HCT116 (cell line): Measurements from ENCODE around the gene INPP4A. TPM values are rescaled to one million over a fixed set of nuclear protein-coding genes. Genes with fewer than 3 reads are reported as not detected.

Experiments used
- ATAC-seq: fragments of 200-7000 bp; cut with Tn5 transposase; 2 replicates; pipeline ENCODE4 v1.9.1; 2020; ENCODE audit warnings: mild to moderate bottlenecking, moderate library complexity
- BruUV-seq: library from RNA; stranded (reverse); fragments of 400-500 nt; replicated peaks from 2 replicates; lab custom pipeline; 2021; lab: Mats Ljungman, UMichigan
- CTCF ChIA-PET: fragments of 300-600 bp; sonication (Branson Sonifier 250); formaldehyde crosslinking; loops from one replicate; lab custom pipeline; 2021; ENCODE audit warnings: antibody characterized with exemption; lab: Charles Lee
- POLR2A ChIA-PET: fragments of 300-600, 350-600 bp; sonication (Branson Sonifier 250); formaldehyde crosslinking; loops from one replicate; lab custom pipeline; 2021; ENCODE audit warnings: antibody characterized with exemption; lab: Charles Lee
- RAD21 ChIA-PET, 2 experiments: fragments of 300-600 bp; sonication (Branson Sonifier 250); formaldehyde crosslinking; loops; one replicate each; lab custom pipeline; 2023; ENCODE audit warnings: low total read pairs in 2 of 2; ENCODE audit not compliant: uncharacterized antibody in 2 of 2, unreplicated experiment in 2 of 2, low non-redundant PET in 1 of 2; lab: Charles Lee
- DNase-seq: peaks from one replicate; pipeline ENCODE4 v3.0.0-alpha.2; 2010; ENCODE audit warnings: low read depth, low spot score
- H2AFZ ChIP-seq: fragments of 200-600 bp; shearing (Covaris generic), sonication (generic); 2 replicates; pipeline ENCODE4 v1.6.1; 2017; ENCODE audit warnings: low read depth, mixed run types, mixed read lengths, antibody characterized with exemption, low read length; ENCODE audit not compliant: poor library complexity, severe bottlenecking
- H3K27ac ChIP-seq: 2 replicates; pipeline ENCODE4 v1.5.1; 2012; ENCODE audit warnings: low read depth, low read length
- H3K27me3 ChIP-seq: fragments of 200-600 bp; sonication (generic); 2 replicates; pipeline ENCODE4 v1.6.1; 2016; ENCODE audit warnings: mixed run types, low read length, mixed read lengths; ENCODE audit not compliant: insufficient read depth
- H3K36me3 ChIP-seq, 2 experiments: fragments of 200-500 bp in 1 of 2; fragments of 200-600 bp in 1 of 2; sonication (Bioruptor generic) in 1 of 2; sonication (generic) in 1 of 2; 2 replicates each; pipeline versions ENCODE4 v1.5.1 to v1.6.1; 2014 to 2016; ENCODE audit warnings: low read length in 2 of 2, inconsistent platforms in 1 of 2, mixed read lengths in 1 of 2, mixed run types in 1 of 2; ENCODE audit not compliant: insufficient read depth in 2 of 2, control insufficient read depth in 1 of 2
- H3K4me1 ChIP-seq, 2 experiments: fragments of 200-600 bp in 1 of 2; sonication (generic) in 1 of 2; 2 replicates each; pipeline versions ENCODE4 v1.5.1 to v1.6.1; 2012 to 2017; ENCODE audit warnings: low read length in 2 of 2, inconsistent platforms in 1 of 2, mild to moderate bottlenecking in 1 of 2, mixed read lengths in 1 of 2, mixed run types in 1 of 2, moderate library complexity in 1 of 2; ENCODE audit not compliant: insufficient read depth in 2 of 2, control insufficient read depth in 1 of 2
- H3K4me2 ChIP-seq: fragments of 200-600 bp; sonication (generic); 2 replicates; pipeline ENCODE4 v1.6.1; 2017; ENCODE audit warnings: mixed run types, low read length, mixed read lengths
- H3K4me3 ChIP-seq, 2 experiments: fragments of 200-600 bp in 1 of 2; sonication (generic) in 1 of 2; replicated peaks in 1 of 2; 2 replicates each; pipeline ENCODE4 v1.5.1; 2011 to 2016; ENCODE audit warnings: low read length in 2 of 2, control low read depth in 1 of 2, low read depth in 1 of 2, mild to moderate bottlenecking in 1 of 2, mixed read lengths in 1 of 2, mixed run types in 1 of 2
- H3K79me2 ChIP-seq: fragments of 200-600 bp; sonication (generic); 2 replicates; pipeline ENCODE4 v1.6.1; 2017; ENCODE audit warnings: mild to moderate bottlenecking, mixed run types, low read length, moderate library complexity, mixed read lengths; ENCODE audit not compliant: insufficient read depth
- H3K9ac ChIP-seq: fragments of 200-600 bp; sonication (generic); 2 replicates; pipeline ENCODE4 v1.6.1; 2016; ENCODE audit warnings: low read length, mixed read lengths
- H3K9me2 ChIP-seq: fragments of 200-600 bp; sonication (generic), shearing (Covaris generic); 2 replicates; pipeline ENCODE4 v1.6.1; 2017; ENCODE audit warnings: mixed run types, mild to moderate bottlenecking, moderate library complexity; ENCODE audit not compliant: insufficient read depth
- H3K9me3 ChIP-seq, 2 experiments: fragments of 200-500 bp in 1 of 2; fragments of 200-600 bp in 1 of 2; sonication (Bioruptor generic) in 1 of 2; sonication (generic) in 1 of 2; 2 replicates each; pipeline ENCODE4 v1.6.1; 2014 to 2017; ENCODE audit warnings: low read length in 2 of 2, mixed read lengths in 2 of 2, inconsistent platforms in 1 of 2, low read depth in 1 of 2, mild to moderate bottlenecking in 1 of 2, mixed run types in 1 of 2, moderate library complexity in 1 of 2; ENCODE audit not compliant: control insufficient read depth in 1 of 2, insufficient read depth in 1 of 2
- H4K20me1 ChIP-seq: fragments of 200-600 bp; sonication (generic), shearing (Covaris generic); 2 replicates; pipeline ENCODE4 v1.6.1; 2017; ENCODE audit warnings: mixed run types, mild to moderate bottlenecking, moderate library complexity; ENCODE audit not compliant: insufficient read depth
- CBX3 ChIP-seq: IDR thresholded peaks from 2 replicates; pipeline ENCODE4 v1.6.1; 2012; ENCODE audit warnings: low read depth
- CEBPB ChIP-seq: IDR thresholded peaks from 2 replicates; pipeline ENCODE4 v1.6.1; 2012; ENCODE audit warnings: low read depth
- ELF1 ChIP-seq: IDR thresholded peaks from 2 replicates; pipeline ENCODE4 v1.6.1; 2012; ENCODE audit warnings: low read depth, borderline replicate concordance
- EZH2 ChIP-seq: fragments of 200-600 bp; sonication (generic); IDR thresholded peaks from 2 replicates; pipeline ENCODE4 v1.6.1; 2017; ENCODE audit warnings: antibody characterized with exemption, mixed run types
- EZH2phosphoT487 ChIP-seq: fragments of 200-600 bp; IDR thresholded peaks from 2 replicates; pipeline ENCODE4 v1.6.1; 2018; ENCODE audit warnings: antibody characterized with exemption, borderline replicate concordance
- FOSL1 ChIP-seq: IDR thresholded peaks from 2 replicates; pipeline ENCODE4 v1.6.1; 2012; ENCODE audit warnings: low read depth
- JUND ChIP-seq: IDR thresholded peaks from 2 replicates; pipeline ENCODE4 v1.6.1; 2012
- MAX ChIP-seq: IDR thresholded peaks from 2 replicates; pipeline ENCODE4 v1.6.1; 2012
- POLR2A ChIP-seq: IDR thresholded peaks from 2 replicates; pipeline ENCODE4 v1.7.0; 2011; ENCODE audit warnings: borderline replicate concordance; ENCODE audit not compliant: insufficient read depth, insufficient read length; ENCODE audit errors: extremely low read depth
- POLR2AphosphoS5 ChIP-seq: IDR thresholded peaks from 2 replicates; pipeline ENCODE4 v1.6.1; 2011; ENCODE audit warnings: mild to moderate bottlenecking, low read depth, low read length, moderate library complexity
- REST ChIP-seq: IDR thresholded peaks from 2 replicates; pipeline ENCODE4 v1.6.1; 2012; ENCODE audit warnings: low read depth
- SIN3A ChIP-seq: IDR thresholded peaks from 2 replicates; pipeline ENCODE4 v1.6.1; 2012; ENCODE audit warnings: low read depth
- SP1 ChIP-seq: IDR thresholded peaks from 2 replicates; pipeline ENCODE4 v1.6.1; 2012; ENCODE audit warnings: low read depth
- SRF ChIP-seq: IDR thresholded peaks from 2 replicates; pipeline ENCODE4 v1.6.1; 2012; ENCODE audit warnings: low read depth
- TCF7L2 ChIP-seq: IDR thresholded peaks from 2 replicates; pipeline ENCODE4 v1.7.0; 2011; ENCODE audit warnings: borderline replicate concordance, inconsistent platforms; ENCODE audit not compliant: insufficient read depth, insufficient read length; ENCODE audit errors: extremely low read depth
- YY1 ChIP-seq: IDR thresholded peaks from 2 replicates; pipeline ENCODE4 v1.6.1; 2011; ENCODE audit warnings: low read length, low read depth, moderate library complexity, mild to moderate bottlenecking; ENCODE audit not compliant: insufficient replicate concordance; ENCODE audit errors: extremely low read depth
- ZNF274 ChIP-seq: fragments of 200-500 bp; sonication (Bioruptor generic); IDR thresholded peaks from 2 replicates; pipeline ENCODE4 v1.6.1; 2014; ENCODE audit warnings: mild to moderate bottlenecking, low read depth, low read length, inconsistent platforms
- intact Hi-C: fragments of 100-400 bp; cut with micrococcal nuclease; formaldehyde crosslinking; loops from 2 replicates; pipeline ENCODE4 v1.10.0; 2022
- total RNA-seq: library from RNA; stranded (reverse); gene quantifications from one replicate; pipeline ENCODE4 v1.2.1, GENCODE V29; 2021; ENCODE audit not compliant: unreplicated experiment
- TF ChIP-seq, protein P1 (sequence below): IDR thresholded peaks from 2 replicates; pipeline ENCODE4 v1.6.1; 2012

The INPP4A gene
- total RNA-seq, 1 experiment from 2014 or later: 18.5 TPM

- no peak for TF ChIP-seq REST
- TF ChIP-seq POLR2AphosphoS5: no peak
- TF ChIP-seq SIN3A: no peak
- TF ChIP-seq, protein P1, sequence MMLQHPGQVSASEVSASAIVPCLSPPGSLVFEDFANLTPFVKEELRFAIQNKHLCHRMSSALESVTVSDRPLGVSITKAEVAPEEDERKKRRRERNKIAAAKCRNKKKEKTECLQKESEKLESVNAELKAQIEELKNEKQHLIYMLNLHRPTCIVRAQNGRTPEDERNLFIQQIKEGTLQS: no peak
- TF ChIP-seq EZH2phosphoT487: no peak
- TF ChIP-seq JUND: no peak
- no peak for TF ChIP-seq EZH2
- no peak for TF ChIP-seq SP1
- no peak for TF ChIP-seq MAX
- TF ChIP-seq FOSL1: no peak
- TF ChIP-seq TCF7L2: no peak
- TF ChIP-seq ZNF274: no peak
- no peak for TF ChIP-seq YY1
- no peak for TF ChIP-seq CEBPB
- no peak for TF ChIP-seq CBX3
- TF ChIP-seq ELF1: no peak
- no peak for TF ChIP-seq SRF
- no peak for TF ChIP-seq POLR2A
- Histone ChIP-seq H2AFZ (no peak overlapping the region), H3K27me3 (no peaks in the 10 kb centered on the region), H3K36me3 (peaks cover 0 to 10% of the 10 kb centered on the region in 2 experiments; a peak in 1 of 4 replicates), H3K4me3 (no peak overlapping the region), H3K4me2 (no peak overlapping the region), H3K4me1 (no peaks in the 10 kb centered on the region), H3K79me2 (no peaks in the 10 kb centered on the region), H3K9me2 (no peaks in the 10 kb centered on the region), H3K27ac (no peak overlapping the region), H3K9ac (no peak overlapping the region), H4K20me1 (no peaks in the 10 kb centered on the region), H3K9me3 (no peaks in the 10 kb centered on the region)
- CTCF ChIA-PET: no interaction called here
- POLR2A ChIA-PET: no interaction called here
- RAD21 ChIA-PET: no interaction called here
- intact Hi-C loops: no loop called here
- BruUV-seq: no TSS peak
- no peak for ATAC-seq
- no peak for DNase-seq
Observed at GRCh38 chr2:98565941-98566340, 121.3 kb downstream of the INPP4A start.
